ENCODE measurements around the gene ASF1A. TPM values are rescaled to one million over a fixed set of nuclear protein-coding genes. Genes with fewer than 3 reads are reported as not detected.

Gene ASF1A
- polyA plus RNA-seq = 10 to 100 TPM; 10.5 to 18.7 (median 13.3) TPM
- long read RNA-seq, donor 1, transcript ASF1A-201 (4 exons, 2,362 nt) = major isoform, 27 of 27 reads
- long read RNA-seq, donor 1, partial matches to known transcripts = 0 of 27 reads
- long read RNA-seq, donor 1, other reads (novel, unspliced or antisense) = 0 of 27 reads
- long read RNA-seq, donor 2, partial matches to known transcripts = 0 of 4 reads
- long read RNA-seq, donor 2, other reads (novel, unspliced or antisense) = 0 of 4 reads
- long read RNA-seq, donor 3, transcript ASF1A-201 (4 exons, 2,362 nt) = major isoform, 6 of 6 reads
- long read RNA-seq, donor 3, partial matches to known transcripts = 0 of 6 reads
- long read RNA-seq, donor 3, other reads (novel, unspliced or antisense) = 0 of 6 reads
- long read RNA-seq, donor 4, partial matches to known transcripts = 0 of 1 reads
- long read RNA-seq, donor 4, other reads (novel, unspliced or antisense) = 0 of 1 reads
- long read RNA-seq, donor 5, transcript ASF1A-201 (4 exons, 2,362 nt) = major isoform, 6 of 6 reads
- long read RNA-seq, donor 5, partial matches to known transcripts = 0 of 6 reads
- long read RNA-seq, donor 5, other reads (novel, unspliced or antisense) = 0 of 6 reads
- long read RNA-seq, donor 6, transcript ASF1A-201 (4 exons, 2,362 nt) = major isoform, 10 of 10 reads
- long read RNA-seq, donor 6, partial matches to known transcripts = 0 of 10 reads
- long read RNA-seq, donor 6, other reads (novel, unspliced or antisense) = 0 of 10 reads
- long read RNA-seq, donor 7, transcript ASF1A-201 (4 exons, 2,362 nt) = major isoform, 32 of 32 reads
- long read RNA-seq, donor 7, partial matches to known transcripts = 0 of 32 reads
- long read RNA-seq, donor 7, other reads (novel, unspliced or antisense) = 0 of 32 reads
- long read RNA-seq, donor 8, partial matches to known transcripts = 0 of 2 reads
- long read RNA-seq, donor 8, other reads (novel, unspliced or antisense) = 0 of 2 reads
- long read RNA-seq, donor 9 = 0 reads
- long read RNA-seq, donor 10, transcript ASF1A-201 (4 exons, 2,362 nt) = major isoform, 17 of 17 reads
- long read RNA-seq, donor 10, partial matches to known transcripts = 0 of 17 reads
- long read RNA-seq, donor 10, other reads (novel, unspliced or antisense) = 0 of 17 reads

GRCh38 chr6:118893807-118894424, at the start of gene ASF1A:
ASF1A (plus strand) TSS chr6:118894152; CDS start chr6:118894414, 262 bp downstream.
- H3K27me3 ChIP-seq (ENCODE audit: control insufficient read depth in 3 of 3, insufficient read depth in 3 of 3, low read length in 3 of 3) = no peaks in the 10 kb centered on the region
- DNase-seq (peak; percentile 99), FAIRE-seq (no peak)
- H3K9me3 ChIP-seq (ENCODE audit: control insufficient read depth in 2 of 2, insufficient read depth in 1 of 2, low read depth in 1 of 2, low read length in 1 of 2) = no peaks in the 10 kb centered on the region
- H3K4me1 ChIP-seq (ENCODE audit: control insufficient read depth in 3 of 3, insufficient read depth in 2 of 3, low read depth in 1 of 3, low read length in 2 of 3) = peaks cover 1 to 15% (median 9%) of the 10 kb centered on the region in 3 donors
- H3K36me3 ChIP-seq (ENCODE audit: control insufficient read depth in 3 of 3, insufficient read depth in 2 of 3, low read depth in 1 of 3, low read length in 3 of 3) = peaks cover 0 to 8% (median 0%) of the 10 kb centered on the region in 3 donors
- peak within 1 kb of the TSS; percentile 93 to 99 (median 94) for H3K27ac ChIP-seq (ENCODE audit: low read depth in 1 of 3, low read length in 2 of 3)
- WGBS, 3 donors = 0 to 1% (median 1%) methylated on average over 50 to 51 of the region's 51 CpGs
- H3K4me3 ChIP-seq (ENCODE audit: low read depth in 1 of 3, low read length in 3 of 3) = peak within 1 kb of the TSS; percentile 89 to 95 (median 89)

DNA sequence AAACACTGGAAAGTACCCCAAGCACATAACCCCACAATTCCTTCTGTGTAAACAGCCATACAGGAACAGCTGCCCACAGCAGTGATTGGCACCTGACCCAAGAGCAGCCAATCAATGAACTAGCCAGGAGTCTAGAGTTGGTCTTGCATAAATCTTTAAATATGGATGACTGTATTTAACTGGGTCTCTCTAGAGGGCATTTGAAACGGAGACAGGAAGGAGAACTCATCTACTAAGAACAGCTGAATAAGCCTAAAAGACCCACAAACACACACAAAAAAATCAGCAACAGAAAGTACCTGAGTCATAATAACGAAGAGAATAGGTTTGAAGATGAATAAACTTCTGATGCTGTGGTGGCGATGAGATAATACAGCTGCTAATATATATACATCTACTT, 49.0 kb upstream of the ASF1A start:
- Histone ChIP-seq H3K4me3 (ENCODE audit: low read depth in 1 of 3, low read length in 3 of 3) (no peak overlapping the region), H3K27me3 (ENCODE audit: control insufficient read depth in 3 of 3, insufficient read depth in 3 of 3, low read length in 3 of 3) (no peaks in the 10 kb centered on the region), H3K4me1 (ENCODE audit: control insufficient read depth in 3 of 3, insufficient read depth in 2 of 3, low read depth in 1 of 3, low read length in 2 of 3) (no peaks in the 10 kb centered on the region), H3K36me3 (ENCODE audit: control insufficient read depth in 3 of 3, insufficient read depth in 2 of 3, low read depth in 1 of 3, low read length in 3 of 3) (peaks cover 0 to 9% (median 0%) of the 10 kb centered on the region in 3 donors), H3K9me3 (ENCODE audit: control insufficient read depth in 2 of 2, insufficient read depth in 1 of 2, low read depth in 1 of 2, low read length in 1 of 2) (peaks cover 0 to 11% of the 10 kb centered on the region in 2 donors), H3K27ac (ENCODE audit: low read depth in 1 of 3, low read length in 2 of 3) (no peak overlapping the region)
- no peak for FAIRE-seq
- 71 to 92% (median 73%) methylated on average over 3 of the region's 3 CpGs for WGBS, 3 donors
- no peak for DNase-seq

DNA sequence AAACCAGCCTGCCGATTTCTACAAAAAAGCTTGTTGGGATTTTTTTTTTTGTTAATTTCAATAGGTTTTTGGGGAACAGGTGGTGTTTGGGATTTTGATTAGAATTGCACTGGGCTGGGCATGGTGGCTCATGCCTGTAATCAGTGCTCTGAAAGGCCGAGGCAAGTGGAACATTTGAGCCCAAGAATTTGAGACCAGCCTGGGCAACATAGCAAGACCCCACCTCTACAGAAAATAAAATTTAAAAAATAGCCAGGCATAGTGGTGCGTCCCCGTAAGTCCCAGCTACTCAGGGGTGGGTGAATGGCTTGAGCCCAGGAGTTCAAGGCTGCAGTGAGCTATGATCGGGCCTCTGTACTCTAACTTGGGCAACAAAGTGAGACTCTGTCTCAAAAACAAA, 40.5 kb upstream of the ASF1A start:
- no peak overlapping the region for H3K27ac ChIP-seq (ENCODE audit: low read depth in 1 of 3, low read length in 2 of 3)
- FAIRE-seq (no peak), DNase-seq (no peak)
- no peaks in the 10 kb centered on the region for H3K27me3 ChIP-seq (ENCODE audit: control insufficient read depth in 3 of 3, insufficient read depth in 3 of 3, low read length in 3 of 3)
- H3K4me3 ChIP-seq (ENCODE audit: low read depth in 1 of 3, low read length in 3 of 3) = no peak overlapping the region
- H3K9me3 ChIP-seq (ENCODE audit: control insufficient read depth in 2 of 2, insufficient read depth in 1 of 2, low read depth in 1 of 2, low read length in 1 of 2) = no peaks in the 10 kb centered on the region
- H3K4me1 ChIP-seq (ENCODE audit: control insufficient read depth in 3 of 3, insufficient read depth in 2 of 3, low read depth in 1 of 3, low read length in 2 of 3) = no peaks in the 10 kb centered on the region
- 95 to 98% (median 97%) methylated on average over 5 of the region's 5 CpGs for WGBS, 3 donors
- H3K36me3 ChIP-seq (ENCODE audit: control insufficient read depth in 3 of 3, insufficient read depth in 2 of 3, low read depth in 1 of 3, low read length in 3 of 3) = peaks cover 0 to 3% (median 0%) of the 10 kb centered on the region in 3 donors

DNA sequence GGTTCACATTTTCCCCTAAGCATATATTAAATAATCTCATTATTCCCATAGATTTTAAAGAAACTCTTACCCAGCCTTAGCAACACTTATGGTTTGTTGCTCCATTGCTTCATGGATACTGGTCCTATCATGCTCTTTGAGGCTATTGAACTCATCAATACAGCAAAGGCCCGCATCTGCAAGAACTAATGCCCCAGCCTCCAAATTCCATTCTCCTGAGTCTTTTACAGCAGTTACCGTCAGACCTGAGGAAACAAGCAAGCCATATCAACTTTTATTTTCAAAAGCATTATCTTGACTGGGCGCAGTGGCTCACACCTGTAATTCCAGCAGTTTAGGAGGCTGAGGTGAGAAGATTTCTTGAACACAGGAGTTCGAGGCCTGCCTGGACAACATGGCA, 37.7 kb upstream of the ASF1A start:
- FAIRE-seq = no peak
- no peaks in the 10 kb centered on the region for H3K27me3 ChIP-seq (ENCODE audit: control insufficient read depth in 3 of 3, insufficient read depth in 3 of 3, low read length in 3 of 3)

GRCh38 chr6:118859517-118860064, 34.4 kb upstream of the ASF1A start:
- Histone ChIP-seq H3K27me3 (ENCODE audit: control insufficient read depth in 3 of 3, insufficient read depth in 3 of 3, low read length in 3 of 3) (no peaks in the 10 kb centered on the region), H3K4me3 (ENCODE audit: low read depth in 1 of 3, low read length in 3 of 3) (no peak overlapping the region), H3K36me3 (ENCODE audit: control insufficient read depth in 3 of 3, insufficient read depth in 2 of 3, low read depth in 1 of 3, low read length in 3 of 3) (peaks cover 0 to 21% (median 0%) of the 10 kb centered on the region in 3 donors), H3K9me3 (ENCODE audit: control insufficient read depth in 2 of 2, insufficient read depth in 1 of 2, low read depth in 1 of 2, low read length in 1 of 2) (peaks cover 0 to 27% of the 10 kb centered on the region in 2 donors), H3K27ac (ENCODE audit: low read depth in 1 of 3, low read length in 2 of 3) (no peak overlapping the region), H3K4me1 (ENCODE audit: control insufficient read depth in 3 of 3, insufficient read depth in 2 of 3, low read depth in 1 of 3, low read length in 2 of 3) (no peaks in the 10 kb centered on the region)
- 60 to 73% (median 67%) methylated on average over 3 of the region's 3 CpGs for WGBS, 3 donors
- FAIRE-seq (no peak), DNase-seq (no peak)

More for the DNA sequence above, 37.7 kb upstream of the ASF1A start:
- Histone ChIP-seq H3K4me3 (ENCODE audit: low read depth in 1 of 3, low read length in 3 of 3) (no peak overlapping the region), H3K4me1 (ENCODE audit: control insufficient read depth in 3 of 3, insufficient read depth in 2 of 3, low read depth in 1 of 3, low read length in 2 of 3) (no peaks in the 10 kb centered on the region), H3K27ac (ENCODE audit: low read depth in 1 of 3, low read length in 2 of 3) (no peak overlapping the region), H3K36me3 (ENCODE audit: control insufficient read depth in 3 of 3, insufficient read depth in 2 of 3, low read depth in 1 of 3, low read length in 3 of 3) (peaks cover 0 to 8% (median 0%) of the 10 kb centered on the region in 3 donors), H3K9me3 (ENCODE audit: control insufficient read depth in 2 of 2, insufficient read depth in 1 of 2, low read depth in 1 of 2, low read length in 1 of 2) (peaks cover 0 to 13% of the 10 kb centered on the region in 2 donors)
- DNase-seq = no peak
- 79 to 89% (median 88%) methylated on average over 4 of the region's 4 CpGs for WGBS, 3 donors

GRCh38 chr6:118860363-118860762, 33.6 kb upstream of the ASF1A start:
- H3K9me3 ChIP-seq (ENCODE audit: control insufficient read depth in 2 of 2, insufficient read depth in 1 of 2, low read depth in 1 of 2, low read length in 1 of 2) = peaks cover 0 to 27% of the 10 kb centered on the region in 2 donors
- peaks cover 0 to 21% (median 0%) of the 10 kb centered on the region in 3 donors for H3K36me3 ChIP-seq (ENCODE audit: control insufficient read depth in 3 of 3, insufficient read depth in 2 of 3, low read depth in 1 of 3, low read length in 3 of 3)
- H3K27ac ChIP-seq (ENCODE audit: low read depth in 1 of 3, low read length in 2 of 3) = no peak overlapping the region
- H3K4me3 ChIP-seq (ENCODE audit: low read depth in 1 of 3, low read length in 3 of 3) = no peak overlapping the region
- no peaks in the 10 kb centered on the region for H3K27me3 ChIP-seq (ENCODE audit: control insufficient read depth in 3 of 3, insufficient read depth in 3 of 3, low read length in 3 of 3)
- H3K4me1 ChIP-seq (ENCODE audit: control insufficient read depth in 3 of 3, insufficient read depth in 2 of 3, low read depth in 1 of 3, low read length in 2 of 3) = peaks cover 0 to 6% (median 0%) of the 10 kb centered on the region in 3 donors
- DNase-seq = no peak
- no peak for FAIRE-seq
- WGBS, 3 donors = 91 to 97% (median 91%) methylated on average over 1 of the region's 1 CpG

DNA sequence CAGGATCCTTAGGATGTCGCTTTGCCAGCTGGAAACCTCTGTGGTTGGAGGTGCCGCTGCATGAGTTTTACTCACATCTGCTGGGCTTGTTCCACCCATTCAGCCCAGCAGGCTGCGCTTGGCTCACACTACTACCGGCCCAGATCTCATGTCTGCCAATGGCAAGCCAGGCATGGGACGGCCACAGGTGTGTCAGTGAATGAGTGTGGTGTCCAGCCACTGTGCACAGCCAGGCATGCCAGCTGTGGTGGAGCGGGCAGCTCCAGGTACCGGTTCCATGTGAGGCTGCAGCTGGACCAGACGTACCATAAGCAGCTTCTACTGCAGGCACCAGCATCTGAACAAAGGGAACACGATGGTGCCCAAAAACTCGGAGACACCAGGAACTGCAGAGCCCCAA, 33.1 kb upstream of the ASF1A start:
- peaks cover 0 to 9% (median 0%) of the 10 kb centered on the region in 3 donors for H3K4me1 ChIP-seq (ENCODE audit: control insufficient read depth in 3 of 3, insufficient read depth in 2 of 3, low read depth in 1 of 3, low read length in 2 of 3)
- FAIRE-seq = no peak
- peaks cover 0 to 21% (median 0%) of the 10 kb centered on the region in 3 donors for H3K36me3 ChIP-seq (ENCODE audit: control insufficient read depth in 3 of 3, insufficient read depth in 2 of 3, low read depth in 1 of 3, low read length in 3 of 3)
- no peaks in the 10 kb centered on the region for H3K27me3 ChIP-seq (ENCODE audit: control insufficient read depth in 3 of 3, insufficient read depth in 3 of 3, low read length in 3 of 3)
- WGBS, 3 donors = 97 to 100% (median 98%) methylated on average over 10 of the region's 10 CpGs
- peaks cover 0 to 29% of the 10 kb centered on the region in 2 donors for H3K9me3 ChIP-seq (ENCODE audit: control insufficient read depth in 2 of 2, insufficient read depth in 1 of 2, low read depth in 1 of 2, low read length in 1 of 2)
- H3K4me3 ChIP-seq (ENCODE audit: low read depth in 1 of 3, low read length in 3 of 3) = no peak overlapping the region
- H3K27ac ChIP-seq (ENCODE audit: low read depth in 1 of 3, low read length in 2 of 3) = no peak overlapping the region
- no peak for DNase-seq

Data from small intestine (tissue), 16 donors.